ENCODE results near the gene HSD11B1.

DNA sequence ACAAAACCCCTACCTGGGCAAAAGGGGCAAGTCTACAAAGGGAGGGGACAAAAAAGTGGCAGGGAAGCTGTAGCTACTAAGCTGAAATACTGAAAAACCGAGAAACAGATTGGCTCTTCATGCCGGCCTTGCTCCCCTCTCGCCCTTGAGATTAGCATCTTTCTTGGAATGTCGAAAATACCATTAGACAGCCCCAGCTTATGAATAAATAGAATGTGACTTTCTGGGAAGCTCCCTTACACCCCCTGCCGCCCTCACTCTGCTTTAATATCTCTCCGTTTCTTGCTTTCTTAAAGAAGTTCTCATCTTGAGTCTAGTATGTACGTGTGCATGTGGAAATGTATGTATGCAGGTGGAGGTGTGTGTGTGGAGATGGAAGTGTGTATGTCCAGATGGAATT is 65.3 kb downstream of the HSD11B1 start:
- TF ChIP-seq, protein P1, sequence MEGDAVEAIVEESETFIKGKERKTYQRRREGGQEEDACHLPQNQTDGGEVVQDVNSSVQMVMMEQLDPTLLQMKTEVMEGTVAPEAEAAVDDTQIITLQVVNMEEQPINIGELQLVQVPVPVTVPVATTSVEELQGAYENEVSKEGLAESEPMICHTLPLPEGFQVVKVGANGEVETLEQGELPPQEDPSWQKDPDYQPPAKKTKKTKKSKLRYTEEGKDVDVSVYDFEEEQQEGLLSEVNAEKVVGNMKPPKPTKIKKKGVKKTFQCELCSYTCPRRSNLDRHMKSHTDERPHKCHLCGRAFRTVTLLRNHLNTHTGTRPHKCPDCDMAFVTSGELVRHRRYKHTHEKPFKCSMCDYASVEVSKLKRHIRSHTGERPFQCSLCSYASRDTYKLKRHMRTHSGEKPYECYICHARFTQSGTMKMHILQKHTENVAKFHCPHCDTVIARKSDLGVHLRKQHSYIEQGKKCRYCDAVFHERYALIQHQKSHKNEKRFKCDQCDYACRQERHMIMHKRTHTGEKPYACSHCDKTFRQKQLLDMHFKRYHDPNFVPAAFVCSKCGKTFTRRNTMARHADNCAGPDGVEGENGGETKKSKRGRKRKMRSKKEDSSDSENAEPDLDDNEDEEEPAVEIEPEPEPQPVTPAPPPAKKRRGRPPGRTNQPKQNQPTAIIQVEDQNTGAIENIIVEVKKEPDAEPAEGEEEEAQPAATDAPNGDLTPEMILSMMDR (IDR thresholded peaks at IDR 0.05): no peak
- TF ChIP-seq POLR2A (IDR thresholded peaks at IDR 0.05): no peak
- no peak for TF ChIP-seq POLR2AphosphoS5 (IDR thresholded peaks at IDR 0.05)
